Stomach (tissue), 9 donors: Measurements from ENCODE around the gene CDC25A. TPM values are rescaled to one million over a fixed set of nuclear protein-coding genes. Genes with fewer than 3 reads are reported as not detected.
A peak's percentile ranks its signal among the peaks of the same experiment; 100 is the strongest.
"Not testable (repeated sequence)": the region's sequence is repeated elsewhere in the genome, so short reads cannot be mapped to it uniquely, and the experiment has no call there.

Experiments used
- DNase-seq, 2 donors: peaks; one replicate each; pipeline versions ENCODE4 v3.0.0 to v3.0.0-alpha.2; 2013 to 2019
- H3K27ac ChIP-seq, 5 donors: fragments of 200-600 bp in 4 of 5; sonication (generic) in 4 of 5; one replicate each; pipeline ENCODE4 v1.5.1; 2013 to 2019; ENCODE audit warnings: mild to moderate bottlenecking in 1 of 5, moderate library complexity in 1 of 5
- H3K27me3 ChIP-seq, 3 donors: fragments of 200-600 bp; sonication (generic); one replicate each; pipeline ENCODE4 v1.5.1; 2017 to 2019; ENCODE audit warnings: mixed run types in 1 of 3
- H3K36me3 ChIP-seq, 4 donors: fragments of 200-600 bp; sonication (generic); 1 replicate in 3 of 4; 2 replicates in 1 of 4; pipeline ENCODE4 v1.5.1; 2016 to 2019
- H3K4me1 ChIP-seq, 4 donors: fragments of 200-600 bp; sonication (generic); one replicate each; pipeline ENCODE4 v1.5.1; 2016 to 2019
- H3K4me3 ChIP-seq, 4 donors: fragments of 200-600 bp; sonication (generic) in 3 of 4; one replicate each; pipeline ENCODE4 v1.5.1; 2016 to 2019; ENCODE audit warnings: mild to moderate bottlenecking in 1 of 4
- H3K9me3 ChIP-seq, 4 donors: fragments of 200-600 bp; sonication (generic); one replicate each; pipeline ENCODE4 v1.5.1; 2016 to 2019
- EP300 ChIP-seq: sonication (generic); formaldehyde crosslinking; IDR thresholded peaks from one replicate; pipeline ENCODE4 v1.6.1; 2017; ENCODE audit warnings: antibody characterized with exemption
- POLR2A ChIP-seq, 4 donors: fragments of 450-650 bp; IDR thresholded peaks; one replicate each; pipeline ENCODE4 v1.6.1; 2016; ENCODE audit warnings: antibody characterized with exemption in 4 of 4, control low read depth in 2 of 4, mild to moderate bottlenecking in 1 of 4, moderate library complexity in 1 of 4
- POLR2AphosphoS5 ChIP-seq, 3 donors: sonication (generic); formaldehyde crosslinking; IDR thresholded peaks; one replicate each; pipeline ENCODE4 v1.6.1; 2016; ENCODE audit warnings: antibody characterized with exemption in 3 of 3
- WGBS, 5 donors: extraction: QIAGEN DNeasy Blood & Tissue Kit in 3 of 5; methylation state at CpG; one replicate each; pipeline versions ENCODE4 v1.1.5 to v1.1.7; 2013 to 2018; 5-methylcytosine and 5-hydroxymethylcytosine counted together
- intact Hi-C: fragments of 100-400 bp; cut with DNase I; formaldehyde crosslinking; loops from one replicate; pipeline ENCODE4 v1.15.1; 2023; ENCODE audit warnings: low total_unique reads
- polyA plus RNA-seq, 3 donors: library from polyadenylated mRNA; stranded (reverse); fragments of 200-250 nt; gene quantifications; one replicate each; pipeline ENCODE4 v1.2.3, GENCODE V29; 2013
- small RNA-seq, 4 donors: library from RNA; depleted of rRNA; stranded (forward); fragments of <200 nt; gene quantifications; one replicate each; pipeline ENCODE3, GENCODE V24; 2016
- total RNA-seq, 5 donors: library from RNA; depleted of rRNA; stranded (reverse); fragments of >200 nt; gene quantifications; one replicate each; pipeline versions ENCODE4 v1.1.0 to v1.2.3, GENCODE V29; 2014 to 2016
- TF ChIP-seq, protein P1 (sequence below), 7 experiments: fragments of 450-650 bp in 4 of 7; fragments of 200-600 bp in 3 of 7; sonication (generic) in 3 of 7; IDR thresholded peaks; one replicate each; pipeline ENCODE4 v1.5.1; 2016 to 2019; ENCODE audit warnings: antibody characterized with exemption in 7 of 7, control low read depth in 2 of 7, mild to moderate bottlenecking in 1 of 7
- donor health status: healthy with polysubstance abuse.
- donor health status: Bipolar disorder and iron deficiency.
- donor health status: healthy.

The CDC25A gene
- total and polyA plus RNA-seq, 8 donors: 1.1 to 5.7 (median 1.5) TPM

DNA sequence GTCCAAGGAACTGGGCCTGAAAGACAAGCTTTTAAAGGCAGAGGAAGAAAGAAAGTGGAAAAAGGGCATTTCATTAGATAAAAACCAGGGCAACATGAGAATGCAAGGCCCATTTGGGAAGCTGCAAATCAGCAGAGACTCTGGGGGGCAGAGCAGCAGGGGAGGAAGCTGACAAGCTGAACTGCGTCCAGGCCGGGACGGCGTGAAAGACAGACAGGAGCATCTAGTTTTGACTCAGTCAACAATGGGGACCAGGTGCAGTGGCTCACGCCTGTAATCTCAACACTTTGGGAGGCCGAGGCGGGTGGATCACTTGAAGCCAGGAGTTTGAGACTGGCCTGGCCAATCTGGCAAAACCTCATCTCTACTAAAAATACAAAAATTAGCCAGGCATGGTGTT, 69.9 kb downstream of the CDC25A start:
- Histone ChIP-seq H3K4me1 (peaks cover 0 to 12% (median 4%) of the 10 kb centered on the region in 4 donors), H3K9me3 (no peaks in the 10 kb centered on the region), H3K4me3 (no peak overlapping the region), H3K27me3 (no peaks in the 10 kb centered on the region), H3K36me3 (no peaks in the 10 kb centered on the region), H3K27ac (no peak overlapping the region)
- DNase-seq: no peak
- intact Hi-C loops: no loop called here
- TF ChIP-seq, protein P1, sequence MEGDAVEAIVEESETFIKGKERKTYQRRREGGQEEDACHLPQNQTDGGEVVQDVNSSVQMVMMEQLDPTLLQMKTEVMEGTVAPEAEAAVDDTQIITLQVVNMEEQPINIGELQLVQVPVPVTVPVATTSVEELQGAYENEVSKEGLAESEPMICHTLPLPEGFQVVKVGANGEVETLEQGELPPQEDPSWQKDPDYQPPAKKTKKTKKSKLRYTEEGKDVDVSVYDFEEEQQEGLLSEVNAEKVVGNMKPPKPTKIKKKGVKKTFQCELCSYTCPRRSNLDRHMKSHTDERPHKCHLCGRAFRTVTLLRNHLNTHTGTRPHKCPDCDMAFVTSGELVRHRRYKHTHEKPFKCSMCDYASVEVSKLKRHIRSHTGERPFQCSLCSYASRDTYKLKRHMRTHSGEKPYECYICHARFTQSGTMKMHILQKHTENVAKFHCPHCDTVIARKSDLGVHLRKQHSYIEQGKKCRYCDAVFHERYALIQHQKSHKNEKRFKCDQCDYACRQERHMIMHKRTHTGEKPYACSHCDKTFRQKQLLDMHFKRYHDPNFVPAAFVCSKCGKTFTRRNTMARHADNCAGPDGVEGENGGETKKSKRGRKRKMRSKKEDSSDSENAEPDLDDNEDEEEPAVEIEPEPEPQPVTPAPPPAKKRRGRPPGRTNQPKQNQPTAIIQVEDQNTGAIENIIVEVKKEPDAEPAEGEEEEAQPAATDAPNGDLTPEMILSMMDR (IDR thresholded peaks at IDR 0.05): no peak
- TF ChIP-seq POLR2AphosphoS5 (IDR thresholded peaks at IDR 0.05): no peak
- TF ChIP-seq POLR2A (IDR thresholded peaks at IDR 0.05): no peak
- no peak for TF ChIP-seq EP300
- 83 to 90% (median 88%) methylated on average over 7 of the region's 7 CpGs for WGBS, 5 donors

DNA sequence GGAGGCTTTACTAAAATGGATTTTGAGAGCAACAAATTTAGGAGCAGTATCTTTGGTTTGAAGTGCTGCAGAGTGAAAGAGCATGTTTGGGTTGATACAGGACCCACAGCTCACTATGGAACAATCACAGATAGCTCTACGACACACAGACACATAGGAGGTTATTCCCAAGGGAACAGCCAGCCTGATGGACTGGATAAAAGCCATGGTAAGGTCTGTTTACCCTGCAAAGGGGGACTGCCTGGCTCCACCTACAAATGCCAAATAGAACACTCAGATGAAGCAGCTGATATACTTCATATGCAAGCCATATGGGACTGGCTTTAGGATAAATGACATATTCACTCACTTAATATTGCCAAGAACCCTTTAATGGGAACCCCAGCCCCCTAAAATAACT, 75.4 kb downstream of the CDC25A start:
- no peaks in the 10 kb centered on the region for H3K27me3 ChIP-seq
- no peaks in the 10 kb centered on the region for H3K9me3 ChIP-seq
- DNase-seq: no peak
- H3K36me3 ChIP-seq: no peaks in the 10 kb centered on the region
- TF ChIP-seq POLR2A (IDR thresholded peaks at IDR 0.05) (no peak), POLR2AphosphoS5 (IDR thresholded peaks at IDR 0.05) (no peak)
- intact Hi-C loops: no loop called here
- H3K4me1 ChIP-seq: peaks cover 0 to 19% (median 0%) of the 10 kb centered on the region in 4 donors
- H3K27ac ChIP-seq: peak overlapping the region in 1 of 5 donors; percentile 49
- WGBS, 5 donors: 62 to 93% (median 88%) methylated on average over 1 of the region's 1 CpG
- no peak overlapping the region for H3K4me3 ChIP-seq

DNA sequence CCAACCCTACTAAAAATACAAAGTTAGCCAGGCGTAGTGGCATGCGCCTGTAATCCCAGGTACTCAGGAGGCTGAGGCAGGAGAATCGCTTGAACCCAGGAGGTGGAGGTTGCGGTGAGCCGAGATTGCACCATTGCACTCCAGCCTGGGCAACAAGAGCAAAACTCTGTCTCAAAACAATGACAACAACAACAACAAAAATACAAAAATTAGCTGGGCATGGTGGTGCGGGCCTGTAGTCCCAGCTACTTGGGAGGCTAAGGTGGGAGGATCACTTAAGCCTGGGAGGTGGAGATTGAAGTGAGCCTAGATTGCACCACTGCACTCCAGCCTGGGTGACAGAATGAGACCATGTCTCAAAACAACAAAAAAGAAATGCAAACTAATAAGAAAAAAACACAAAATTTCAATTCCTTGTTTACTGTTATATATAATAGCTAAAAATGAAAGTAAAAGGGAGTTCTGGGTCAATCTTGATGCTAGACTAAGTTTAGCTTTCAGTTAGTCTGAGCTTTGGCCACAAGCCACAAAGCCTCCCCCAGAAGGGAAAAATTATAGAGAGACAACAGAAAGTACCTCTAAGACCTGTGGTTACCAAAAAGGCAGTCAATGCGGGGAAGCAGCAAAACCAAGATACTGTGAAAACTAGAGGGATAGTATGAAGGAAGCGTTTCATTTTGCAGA, 76.0 kb downstream of the CDC25A start:
- H3K4me1 ChIP-seq: peaks cover 0 to 19% (median 0%) of the 10 kb centered on the region in 4 donors
- H3K4me3 ChIP-seq, H3K9me3 ChIP-seq, H3K27me3 ChIP-seq, intact Hi-C loops, H3K36me3 ChIP-seq: not testable (repeated sequence)
- 78 to 92% (median 81%) methylated on average over 8 of the region's 8 CpGs for WGBS, 5 donors
- H3K27ac ChIP-seq: peak overlapping the region in 2 of 5 donors; percentile 29 to 49
- peak in 1 of 2 donors; percentile 43 for DNase-seq

DNA sequence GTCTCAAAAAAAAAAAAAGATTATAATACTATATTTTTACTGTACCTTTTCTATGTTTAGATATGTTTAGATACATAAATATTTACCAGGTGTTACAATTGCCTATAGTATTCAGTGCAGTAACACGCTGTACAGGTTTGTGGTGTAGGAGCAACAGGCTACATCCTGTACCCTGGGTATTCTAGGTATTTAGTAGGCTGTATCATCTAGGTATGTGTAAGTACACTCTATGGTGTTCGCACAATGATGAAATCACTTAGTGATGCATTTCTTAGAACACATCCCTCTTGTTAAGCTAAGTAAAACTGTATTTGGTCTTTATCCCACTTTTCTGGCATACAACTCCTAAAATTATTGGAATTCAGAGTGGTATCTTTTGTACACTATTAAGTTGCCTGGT, 77.8 kb downstream of the CDC25A start:
- intact Hi-C loops: no loop called here
- 85 to 98% (median 92%) methylated on average over 2 of the region's 2 CpGs for WGBS, 5 donors
- no peak for TF ChIP-seq EP300
- TF ChIP-seq POLR2AphosphoS5 (IDR thresholded peaks at IDR 0.05): no peak
- TF ChIP-seq, protein P1 (IDR thresholded peaks at IDR 0.05): no peak
- no peak for TF ChIP-seq POLR2A (IDR thresholded peaks at IDR 0.05)

DNA sequence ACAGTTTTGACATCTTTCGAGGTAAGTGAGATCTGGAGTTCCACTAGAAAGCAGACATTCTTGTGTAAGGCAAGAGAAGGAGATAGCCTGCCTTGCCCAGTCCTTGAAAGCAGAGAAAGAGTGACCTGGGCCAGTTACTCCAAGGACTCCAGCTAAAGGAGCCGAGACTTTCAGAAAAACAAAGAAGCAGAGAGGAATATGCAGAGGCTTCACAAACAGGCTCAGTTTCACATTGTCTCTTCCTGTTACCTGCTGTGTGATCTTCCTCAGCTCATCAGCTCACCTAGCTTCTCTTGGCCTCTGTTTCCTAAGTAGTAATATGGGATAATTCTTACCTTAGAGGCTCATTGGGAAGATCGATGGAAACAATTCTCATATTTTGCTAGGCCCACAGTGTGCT, 81.0 kb downstream of the CDC25A start:
- WGBS, 5 donors: 79 to 90% (median 88%) methylated on average over 3 of the region's 3 CpGs
- Histone ChIP-seq H3K27ac (no peak overlapping the region), H3K4me1 (peaks cover 0 to 2% (median 0%) of the 10 kb centered on the region in 4 donors), H3K4me3 (no peak overlapping the region), H3K27me3 (no peaks in the 10 kb centered on the region), H3K36me3 (no peaks in the 10 kb centered on the region), H3K9me3 (no peaks in the 10 kb centered on the region)
- intact Hi-C loops: no loop called here
- TF ChIP-seq POLR2AphosphoS5 (IDR thresholded peaks at IDR 0.05): no peak
- TF ChIP-seq, protein P1 (IDR thresholded peaks at IDR 0.05): no peak
- TF ChIP-seq EP300: no peak
- TF ChIP-seq POLR2A (IDR thresholded peaks at IDR 0.05): no peak
- DNase-seq: no peak

More for the DNA sequence above, 77.8 kb downstream of the CDC25A start:
- peaks cover 0 to 13% (median 0%) of the 10 kb centered on the region in 4 donors for H3K4me1 ChIP-seq
- DNase-seq: no peak
- H3K27ac ChIP-seq: no peak overlapping the region
- H3K27me3 ChIP-seq: no peaks in the 10 kb centered on the region
- H3K9me3 ChIP-seq: no peaks in the 10 kb centered on the region
- no peaks in the 10 kb centered on the region for H3K36me3 ChIP-seq
- no peak overlapping the region for H3K4me3 ChIP-seq

Small RNAs within 50 kb of the gene (small RNA-seq; reads per million reads assigned to genes)
- gene MIR4443: 0.20 to 2.6 (median 1.1) reads per million in 4 donors
- gene NDUFB1P1: 0 reads per million in 4 donors
- gene RNU7-128P: 0 reads per million in 4 donors
- 0 reads per million in 4 donors for gene SNRPFP4

Other genes with a start within 250 kb of the CDC25A start
- gene MAP4, start 172.0 kb downstream of the CDC25A start, total RNA-seq: 100 to 1,000 TPM in 3 of 5 donors, 10 to 100 TPM in 2; 31.0 to 146 (median 105) TPM
- gene MAP4, start 172.0 kb downstream of the CDC25A start, polyA plus RNA-seq: 10 to 100 TPM; 44.3 to 98.5 (median 75.5) TPM
- under 1 TPM in 1 of 5 donors, not detected in 4; 0.92 TPM for gene CAMP, start 35.1 kb upstream of the CDC25A start, total RNA-seq
- 1 to 10 TPM in 1 of 3 donors, under 1 TPM in 1, not detected in 1; 0.87 to 1.4 TPM for gene CAMP, start 35.1 kb upstream of the CDC25A start, polyA plus RNA-seq
- 10 to 100 TPM in 1 of 5 donors, 1 to 10 TPM in 3, not detected in 1; 2.7 to 15.6 (median 5.2) TPM for gene ZNF589, start 52.7 kb upstream of the CDC25A start, total RNA-seq
- 1 to 10 TPM; 1.7 to 5.9 (median 2.1) TPM for gene ZNF589, start 52.7 kb upstream of the CDC25A start, polyA plus RNA-seq
- 10 to 100 TPM in 3 of 5 donors, 1 to 10 TPM in 2; 3.8 to 55.1 (median 10.3) TPM for gene NME6, start 113.0 kb upstream of the CDC25A start, total RNA-seq
- gene NME6, start 113.0 kb upstream of the CDC25A start, polyA plus RNA-seq: 10 to 100 TPM; 13.1 to 22.3 (median 15.1) TPM
- not detected for gene SPINK8, start 145.2 kb upstream of the CDC25A start, total RNA-seq
- gene SPINK8, start 145.2 kb upstream of the CDC25A start, polyA plus RNA-seq: not detected
- not detected for gene FBXW12, start 183.8 kb upstream of the CDC25A start, total RNA-seq
- gene FBXW12, start 183.8 kb upstream of the CDC25A start, polyA plus RNA-seq: not detected
- gene PLXNB1, start 241.7 kb upstream of the CDC25A start, total RNA-seq: 100 to 1,000 TPM in 4 of 5 donors, 10 to 100 TPM in 1; 86.7 to 874 (median 314) TPM
- 100 to 1,000 TPM in 1 of 3 donors, 10 to 100 TPM in 2; 13.9 to 157 (median 45.0) TPM for gene PLXNB1, start 241.7 kb upstream of the CDC25A start, polyA plus RNA-seq